MM.1S (cell line): ENCODE measurements around the gene ATG4C.

Experiments used
- DNase-seq: peaks from one replicate; pipeline ENCODE4 v3.0.0-alpha.2; 2015
- H2AFZ ChIP-seq: fragments of 300-600 bp; sonication (generic); 2 replicates; pipeline ENCODE4 v1.6.0; 2016; ENCODE audit warnings: antibody characterized with exemption, low read length
- H3F3A ChIP-seq: fragments of 300-600 bp; sonication (generic); 2 replicates; pipeline ENCODE4 v1.6.1; 2016; ENCODE audit warnings: mild to moderate bottlenecking, antibody characterized with exemption, low read length, moderate library complexity, mixed read lengths; ENCODE audit not compliant: insufficient read depth
- H3K27ac ChIP-seq: fragments of 300-600 bp; sonication (generic); 2 replicates; pipeline ENCODE4 v1.5.1; 2016; ENCODE audit warnings: mild to moderate bottlenecking, low read length
- H3K27me3 ChIP-seq: fragments of 300-600 bp; sonication (generic); replicated peaks from 2 replicates; pipeline ENCODE4 v1.6.0; 2016; ENCODE audit warnings: low read length; ENCODE audit not compliant: insufficient read depth
- H3K36me3 ChIP-seq: fragments of 300-600 bp; sonication (generic); replicated peaks from 2 replicates; pipeline ENCODE4 v1.6.1; 2016; ENCODE audit warnings: mild to moderate bottlenecking, low read length, mixed read lengths; ENCODE audit not compliant: insufficient read depth
- H3K4me1 ChIP-seq: fragments of 300-600 bp; sonication (generic); 2 replicates; pipeline ENCODE4 v1.6.1; 2016; ENCODE audit warnings: low read length, mixed read lengths
- H3K4me2 ChIP-seq: fragments of 300-600 bp; sonication (generic); 2 replicates; pipeline ENCODE4 v1.6.0; 2016; ENCODE audit warnings: low read depth, low read length
- H3K4me3 ChIP-seq: fragments of 300-600 bp; sonication (generic); 2 replicates; pipeline ENCODE4 v1.5.1; 2016; ENCODE audit warnings: low read length, mixed read lengths
- H3K79me2 ChIP-seq: fragments of 300-600 bp; sonication (generic); 2 replicates; pipeline ENCODE4 v1.6.1; 2016; ENCODE audit warnings: mixed run types, low read length, mixed read lengths
- H3K9ac ChIP-seq: fragments of 300-600 bp; sonication (generic); 2 replicates; pipeline ENCODE4 v1.6.1; 2016; ENCODE audit warnings: low read length, mixed read lengths
- H3K9me2 ChIP-seq: fragments of 300-600 bp; sonication (generic); replicated peaks from 2 replicates; pipeline ENCODE4 v1.6.1; 2016; ENCODE audit warnings: mild to moderate bottlenecking, low read length, mixed read lengths; ENCODE audit not compliant: insufficient read depth
- H3K9me3 ChIP-seq: fragments of 300-600 bp; sonication (generic); replicated peaks from 2 replicates; pipeline ENCODE4 v1.6.1; 2016; ENCODE audit warnings: mild to moderate bottlenecking, low read length, mixed read lengths; ENCODE audit not compliant: insufficient read depth
- H4K20me1 ChIP-seq: fragments of 300-600 bp; sonication (generic); 2 replicates; pipeline ENCODE4 v1.6.1; 2016; ENCODE audit warnings: mild to moderate bottlenecking, low read length, moderate library complexity, mixed read lengths; ENCODE audit not compliant: insufficient read depth
- EZH2 ChIP-seq: fragments of 300-600 bp; sonication (generic); optimal IDR thresholded peaks from 2 replicates; pipeline ENCODE3; 2017; ENCODE audit warnings: low read depth, mild to moderate bottlenecking, antibody characterized with exemption, low read length, mixed read lengths
- EZH2phosphoT487 ChIP-seq: fragments of 300-600 bp; sonication (generic); IDR thresholded peaks from 2 replicates; pipeline ENCODE4 v1.6.1; 2018; ENCODE audit warnings: antibody characterized with exemption, low read length
- TF ChIP-seq, protein P1 (sequence below): fragments of 300-600 bp; sonication (generic); IDR thresholded peaks from 2 replicates; pipeline ENCODE4 v1.5.1; 2016; ENCODE audit warnings: antibody characterized with exemption, low read length, mixed read lengths

The ATG4C gene

DNA sequence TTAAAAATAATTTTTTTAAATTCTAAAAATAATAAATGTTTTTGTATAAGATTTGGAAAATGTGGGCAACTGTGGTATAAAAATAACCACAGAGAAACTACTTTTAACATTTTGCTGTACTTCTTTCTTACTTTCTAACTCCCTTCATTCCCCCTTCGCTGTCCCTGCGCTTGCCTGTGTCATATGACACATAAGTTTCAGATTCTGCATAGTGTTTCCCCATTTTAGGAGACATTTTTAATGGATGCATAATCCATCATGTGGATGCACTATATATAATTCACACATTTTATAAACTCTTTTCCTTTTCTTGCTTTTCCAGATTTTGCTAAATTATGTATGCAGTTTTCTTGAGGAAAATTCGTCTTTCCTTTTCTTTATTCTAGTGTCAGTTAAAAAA is 16.3 kb downstream of the ATG4C start:
- H3K4me1 ChIP-seq = peaks cover 15% of the 10 kb centered on the region
- no peaks in the 10 kb centered on the region for H3K36me3 ChIP-seq
- H3F3A ChIP-seq = peaks cover 18% of the 10 kb centered on the region
- no peaks in the 10 kb centered on the region; the same call in 1 of the 2 replicates for H4K20me1 ChIP-seq
- H3K9ac ChIP-seq = no peak overlapping the region; the same call in 1 of the 2 replicates
- H3K9me2 ChIP-seq = no peaks in the 10 kb centered on the region
- no peaks in the 10 kb centered on the region for H3K27me3 ChIP-seq
- peak; percentile 34 for DNase-seq
- H3K27ac ChIP-seq = peak overlapping the region; percentile 74
- H3K4me3 ChIP-seq = peak overlapping the region; percentile 49
- H2AFZ ChIP-seq = no peak overlapping the region
- TF ChIP-seq EZH2phosphoT487 = no peak
- TF ChIP-seq, protein P1, sequence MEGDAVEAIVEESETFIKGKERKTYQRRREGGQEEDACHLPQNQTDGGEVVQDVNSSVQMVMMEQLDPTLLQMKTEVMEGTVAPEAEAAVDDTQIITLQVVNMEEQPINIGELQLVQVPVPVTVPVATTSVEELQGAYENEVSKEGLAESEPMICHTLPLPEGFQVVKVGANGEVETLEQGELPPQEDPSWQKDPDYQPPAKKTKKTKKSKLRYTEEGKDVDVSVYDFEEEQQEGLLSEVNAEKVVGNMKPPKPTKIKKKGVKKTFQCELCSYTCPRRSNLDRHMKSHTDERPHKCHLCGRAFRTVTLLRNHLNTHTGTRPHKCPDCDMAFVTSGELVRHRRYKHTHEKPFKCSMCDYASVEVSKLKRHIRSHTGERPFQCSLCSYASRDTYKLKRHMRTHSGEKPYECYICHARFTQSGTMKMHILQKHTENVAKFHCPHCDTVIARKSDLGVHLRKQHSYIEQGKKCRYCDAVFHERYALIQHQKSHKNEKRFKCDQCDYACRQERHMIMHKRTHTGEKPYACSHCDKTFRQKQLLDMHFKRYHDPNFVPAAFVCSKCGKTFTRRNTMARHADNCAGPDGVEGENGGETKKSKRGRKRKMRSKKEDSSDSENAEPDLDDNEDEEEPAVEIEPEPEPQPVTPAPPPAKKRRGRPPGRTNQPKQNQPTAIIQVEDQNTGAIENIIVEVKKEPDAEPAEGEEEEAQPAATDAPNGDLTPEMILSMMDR = no peak
- peak overlapping the region; percentile 95 for H3K4me2 ChIP-seq
- 0 out of 2 replicates have a peak, but pooled peaks cover 5% of the 10 kb centered on the region for H3K79me2 ChIP-seq
- H3K9me3 ChIP-seq = no peaks in the 10 kb centered on the region

DNA sequence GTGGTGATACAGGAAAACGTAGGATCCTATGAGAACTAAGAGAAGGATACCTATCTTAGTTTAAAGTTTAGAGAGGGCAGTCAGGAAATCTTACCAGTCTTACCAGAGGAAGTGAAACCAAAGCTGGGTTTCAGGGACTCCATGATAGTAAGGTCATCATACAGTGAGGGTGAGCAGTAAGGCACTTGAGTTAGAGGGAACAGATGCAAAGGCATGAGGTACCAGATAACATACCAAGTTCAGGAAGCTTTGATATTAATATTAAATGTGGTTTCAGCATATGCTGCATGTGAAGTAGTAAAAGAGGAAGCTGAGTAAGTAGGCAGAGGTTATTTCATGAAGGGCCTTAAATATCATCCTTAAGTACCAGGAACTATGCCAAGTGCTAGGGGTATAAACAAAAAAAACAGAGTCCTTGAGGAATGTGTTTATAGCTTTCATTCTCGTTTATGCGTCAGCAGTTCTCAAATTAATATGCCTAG is 16.9 kb downstream of the ATG4C start:
- H3K27ac ChIP-seq = peak overlapping the region; percentile 74
- TF ChIP-seq EZH2phosphoT487 (no peak), EZH2 (no peak)

GRCh38 chr1:62809788-62810187 is 25.9 kb downstream of the ATG4C start:
- Histone ChIP-seq H2AFZ (no peak overlapping the region), H3K9me3 (no peaks in the 10 kb centered on the region), H3K9me2 (no peaks in the 10 kb centered on the region), H3K9ac (no peak overlapping the region), H3K79me2 (no peaks in the 10 kb centered on the region), H3F3A (peaks cover 19% of the 10 kb centered on the region), H4K20me1 (no peaks in the 10 kb centered on the region), H3K27me3 (no peaks in the 10 kb centered on the region), H3K27ac (peak overlapping the region; percentile 64; the same call in 1 of the 2 replicates), H3K4me1 (peaks cover 17% of the 10 kb centered on the region), H3K36me3 (no peaks in the 10 kb centered on the region), H3K4me3 (peak overlapping the region; percentile 18; the same call in 1 of the 2 replicates), H3K4me2 (peak overlapping the region; percentile 64)
- DNase-seq = peak; percentile 26
- TF ChIP-seq EZH2phosphoT487 (no peak), EZH2 (no peak)
- TF ChIP-seq, protein P1 = no peak

More for the DNA sequence above, 16.9 kb downstream of the ATG4C start:
- peak overlapping the region; percentile 95 for H3K4me2 ChIP-seq
- H3K9ac ChIP-seq = no peak overlapping the region; the same call in 1 of the 2 replicates
- DNase-seq = peak; percentile 86
- H3K9me2 ChIP-seq = no peaks in the 10 kb centered on the region
- H3K27me3 ChIP-seq = no peaks in the 10 kb centered on the region
- H3K9me3 ChIP-seq = no peaks in the 10 kb centered on the region
- H3K36me3 ChIP-seq = no peaks in the 10 kb centered on the region
- H2AFZ ChIP-seq = no peak overlapping the region
- H3F3A ChIP-seq = peaks cover 18% of the 10 kb centered on the region
- H3K4me3 ChIP-seq = peak overlapping the region; percentile 49
- 0 out of 2 replicates have a peak, but pooled peaks cover 5% of the 10 kb centered on the region for H3K79me2 ChIP-seq
- no peaks in the 10 kb centered on the region; the same call in 1 of the 2 replicates for H4K20me1 ChIP-seq
- peaks cover 15% of the 10 kb centered on the region for H3K4me1 ChIP-seq
